Fibroblast of skin of right biceps (primary cell): ENCODE data around the gene CHRNA9.
"Not testable (repeated sequence)": the region's sequence is repeated elsewhere in the genome, so short reads cannot be mapped to it uniquely, and the experiment has no call there.

Source experiments
- DNase-seq: peaks from one replicate; pipeline ENCODE4 v3.0.0-alpha.2; 2013

The CHRNA9 gene

GRCh38 chr4:40334591-40335524 lies at the start of gene CHRNA9:
CHRNA9 (plus strand) TSS chr4:40335333; CDS start chr4:40335468, 135 bp downstream.
- DNase-seq = no peak

- no peak for DNase-seq
These were observed 49.4 kb upstream of the CHRNA9 start for GRCh38 chr4:40285692-40286091.

- DNase-seq = no peak
These were observed 46.6 kb upstream of the CHRNA9 start for GRCh38 chr4:40288566-40288965.

- DNase-seq = peak; percentile 56
These were observed 45.6 kb upstream of the CHRNA9 start for GRCh38 chr4:40289366-40290188.

GRCh38 chr4:40290611-40291186 lies 44.4 kb upstream of the CHRNA9 start:
- DNase-seq = peak; percentile 78

- peak; percentile 58 for DNase-seq
These were observed 42.8 kb upstream of the CHRNA9 start for GRCh38 chr4:40292313-40292759.

- no peak for DNase-seq
These were observed 40.8 kb upstream of the CHRNA9 start for GRCh38 chr4:40294339-40294738.

GRCh38 chr4:40295030-40295429 lies 40.1 kb upstream of the CHRNA9 start:
- DNase-seq = not testable (repeated sequence)

GRCh38 chr4:40295572-40295971 lies 39.6 kb upstream of the CHRNA9 start:
- DNase-seq = no peak

- no peak for DNase-seq
These were observed 36.0 kb upstream of the CHRNA9 start for GRCh38 chr4:40299126-40299525.

- no peak for DNase-seq
These were observed 35.3 kb upstream of the CHRNA9 start for GRCh38 chr4:40299811-40300292.

- no peak for DNase-seq
These were observed 34.6 kb upstream of the CHRNA9 start for GRCh38 chr4:40300371-40301162.

GRCh38 chr4:40301603-40302002 lies 33.5 kb upstream of the CHRNA9 start:
- DNase-seq = no peak

- no peak for DNase-seq
These were observed 31.4 kb upstream of the CHRNA9 start for GRCh38 chr4:40303751-40304150.

- no peak for DNase-seq
These were observed 29.6 kb upstream of the CHRNA9 start for GRCh38 chr4:40305328-40306170.

GRCh38 chr4:40306226-40306625 lies 28.9 kb upstream of the CHRNA9 start:
- no peak for DNase-seq

GRCh38 chr4:40306976-40307375 lies 28.2 kb upstream of the CHRNA9 start:
- no peak for DNase-seq

- DNase-seq = no peak
These were observed 27.3 kb upstream of the CHRNA9 start for GRCh38 chr4:40307627-40308497.

GRCh38 chr4:40308528-40309122 lies 26.5 kb upstream of the CHRNA9 start:
- no peak for DNase-seq

GRCh38 chr4:40309250-40309774 lies 25.8 kb upstream of the CHRNA9 start:
- peak; percentile 80 for DNase-seq
